GM12873 (cell line): ENCODE results near the gene LYRM9.
A peak's percentile ranks its signal among the peaks of the same experiment; 100 is the strongest.

Experiments used
- CTCF ChIP-seq: IDR thresholded peaks from 2 replicates; pipeline ENCODE4 v1.5.1; 2012; ENCODE audit warnings: low read depth, mild to moderate bottlenecking, moderate library complexity, low read length, control low read depth; ENCODE audit not compliant: insufficient read depth; ENCODE audit errors: missing control alignments

Gene LYRM9

GRCh38 chr17:27888067-27888466 is 5.1 kb downstream of the LYRM9 start:
- TF ChIP-seq CTCF, result no peak

- no peak for TF ChIP-seq CTCF
Observed at GRCh38 chr17:27882162-27882840, 10.9 kb downstream of the LYRM9 start.

GRCh38 chr17:27879987-27880608 is 13.1 kb downstream of the LYRM9 start:
- TF ChIP-seq CTCF, result peak; percentile 96

- no peak for TF ChIP-seq CTCF
Observed at GRCh38 chr17:27878776-27879562, 14.2 kb downstream of the LYRM9 start.

- no peak for TF ChIP-seq CTCF
Observed at GRCh38 chr17:27873746-27874145, 19.4 kb downstream of the LYRM9 start.

- no peak for TF ChIP-seq CTCF
Observed at GRCh38 chr17:27873211-27873610, 20.0 kb downstream of the LYRM9 start.

GRCh38 chr17:27872776-27873175 is 20.4 kb downstream of the LYRM9 start:
- TF ChIP-seq CTCF, result no peak
